H9 (cell line): ENCODE measurements around the gene FTO. TPM values are rescaled to one million over a fixed set of nuclear protein-coding genes. Genes with fewer than 3 reads are reported as not detected.

Experiments
- DNase-seq: peaks from one replicate; pipeline ENCODE4 v3.0.0-alpha.2; 2017
- H2AFZ ChIP-seq: one replicate; pipeline ENCODE4 v1.6.1; 2013; ENCODE audit warnings: mild to moderate bottlenecking, low read length, control low read depth, moderate library complexity
- H2AK5ac ChIP-seq: 2 replicates; pipeline ENCODE4 v1.6.1; 2013; ENCODE audit warnings: low read length, control low read depth, mixed read lengths; ENCODE audit not compliant: insufficient read length
- H2BK120ac ChIP-seq: one replicate; pipeline ENCODE4 v1.6.1; 2013; ENCODE audit warnings: low read depth, mild to moderate bottlenecking, low read length, control low read depth, inconsistent platforms; ENCODE audit not compliant: poor library complexity, severe bottlenecking
- H2BK12ac ChIP-seq: 2 replicates; pipeline ENCODE4 v1.6.1; 2013; ENCODE audit warnings: low read length, control low read depth, mixed read lengths, low read depth; ENCODE audit not compliant: insufficient read length
- H2BK15ac ChIP-seq: 2 replicates; pipeline ENCODE4 v1.6.1; 2013; ENCODE audit warnings: low read depth, low read length, control low read depth
- H2BK20ac ChIP-seq: one replicate; pipeline ENCODE4 v1.6.1; 2013; ENCODE audit warnings: low read depth, mild to moderate bottlenecking, low read length, control low read depth, inconsistent platforms; ENCODE audit not compliant: poor library complexity, severe bottlenecking
- H2BK5ac ChIP-seq: 2 replicates; pipeline ENCODE4 v1.6.1; 2013; ENCODE audit warnings: low read length, control low read depth, mixed read lengths; ENCODE audit not compliant: insufficient read length
- H3K14ac ChIP-seq: 2 replicates; pipeline ENCODE4 v1.6.1; 2013; ENCODE audit warnings: low read length, control low read depth; ENCODE audit not compliant: insufficient read depth
- H3K18ac ChIP-seq: 2 replicates; pipeline ENCODE4 v1.6.1; 2013; ENCODE audit warnings: low read depth, mild to moderate bottlenecking, mixed read lengths, low read length, control low read depth; ENCODE audit not compliant: insufficient read length
- H3K23ac ChIP-seq: 2 replicates; pipeline ENCODE4 v1.6.1; 2013; ENCODE audit warnings: low read length, control low read depth, mixed read lengths, low read depth; ENCODE audit not compliant: insufficient read length
- H3K23me2 ChIP-seq: 2 replicates; pipeline ENCODE4 v1.6.1; 2013; ENCODE audit warnings: low read depth, mild to moderate bottlenecking, mixed read lengths, low read length, control low read depth; ENCODE audit not compliant: insufficient read length, poor library complexity, severe bottlenecking
- H3K27ac ChIP-seq: 2 replicates; pipeline ENCODE4 v1.5.1; 2013; ENCODE audit warnings: low read length, control low read depth, mixed read lengths, low read depth; ENCODE audit not compliant: insufficient read length
- H3K27me3 ChIP-seq: 2 replicates; pipeline ENCODE4 v1.6.1; 2013; ENCODE audit warnings: low read length, control low read depth, inconsistent platforms; ENCODE audit not compliant: insufficient read depth
- H3K4ac ChIP-seq: 2 replicates; pipeline ENCODE4 v1.6.1; 2013; ENCODE audit warnings: low read depth, mild to moderate bottlenecking, control low read depth, inconsistent platforms, low read length, moderate library complexity
- H3K4me1 ChIP-seq: 2 replicates; pipeline ENCODE4 v1.6.1; 2013; ENCODE audit warnings: low read length, control low read depth, inconsistent platforms; ENCODE audit not compliant: insufficient read depth
- H3K4me2 ChIP-seq: 2 replicates; pipeline ENCODE4 v1.6.1; 2013; ENCODE audit warnings: low read length, control low read depth, mixed read lengths; ENCODE audit not compliant: insufficient read length, insufficient read depth
- H3K56ac ChIP-seq: 2 replicates; pipeline ENCODE4 v1.6.1; 2013; ENCODE audit warnings: low read depth, mild to moderate bottlenecking, mixed read lengths, low read length, control low read depth; ENCODE audit not compliant: insufficient read length
- H3K79me1 ChIP-seq: 2 replicates; pipeline ENCODE4 v1.6.1; 2013; ENCODE audit warnings: low read depth, mild to moderate bottlenecking, moderate library complexity, low read length, control low read depth, inconsistent platforms; ENCODE audit not compliant: insufficient read depth, poor library complexity, severe bottlenecking
- H3K79me2 ChIP-seq: 2 replicates; pipeline ENCODE4 v1.6.1; 2013; ENCODE audit warnings: low read length, control low read depth, inconsistent platforms; ENCODE audit not compliant: insufficient read depth
- H3K9ac ChIP-seq: 2 replicates; pipeline ENCODE4 v1.6.1; 2013; ENCODE audit warnings: low read length, control low read depth, mixed read lengths; ENCODE audit not compliant: insufficient read length; ENCODE audit errors: extremely low read depth
- H3K9me3 ChIP-seq: one replicate; pipeline ENCODE4 v1.6.1; 2013; ENCODE audit warnings: low read depth, low read length, inconsistent platforms; ENCODE audit not compliant: control insufficient read depth
- H3T11ph ChIP-seq: one replicate; pipeline ENCODE4 v1.6.1; 2013; ENCODE audit warnings: mild to moderate bottlenecking, low read length, control low read depth, inconsistent platforms
- H4K20me1 ChIP-seq: one replicate; pipeline ENCODE4 v1.6.1; 2013; ENCODE audit not compliant: control insufficient read depth, insufficient read length, insufficient read depth
- H4K5ac ChIP-seq: 2 replicates; pipeline ENCODE4 v1.6.1; 2013; ENCODE audit warnings: low read depth, mild to moderate bottlenecking, mixed read lengths, low read length, control low read depth; ENCODE audit not compliant: insufficient read length
- H4K8ac ChIP-seq: replicated peaks from 2 replicates; pipeline ENCODE4 v1.6.1; 2013; ENCODE audit warnings: low read length, control low read depth, mixed read lengths, low read depth; ENCODE audit not compliant: insufficient read length
- H4K91ac ChIP-seq: 2 replicates; pipeline ENCODE4 v1.6.1; 2013; ENCODE audit warnings: low read depth, mild to moderate bottlenecking, moderate library complexity, mixed read lengths, low read length, control low read depth; ENCODE audit not compliant: insufficient read length
- H3K27ac Mint-ChIP-seq, 3 experiments: 2 replicates in 2 of 3; 3 replicates in 1 of 3; pipeline ENCODE4 v1.8.0; 2020 to 2021; ENCODE audit warnings: mixed read lengths in 3 of 3, mild to moderate bottlenecking in 1 of 3, moderate library complexity in 1 of 3
- H3K27me3 Mint-ChIP-seq: 2 replicates; pipeline ENCODE4 v1.8.0; 2021; ENCODE audit warnings: low read depth, mild to moderate bottlenecking, moderate library complexity, mixed read lengths
- H3K36me3 Mint-ChIP-seq, 3 experiments: 2 replicates in 2 of 3; 3 replicates in 1 of 3; pipeline ENCODE4 v1.8.0; 2020 to 2021; ENCODE audit warnings: low read depth in 3 of 3, mixed read lengths in 3 of 3; ENCODE audit not compliant: insufficient read depth in 1 of 3
- H3K4me1 Mint-ChIP-seq, 2 experiments: 2 replicates each; pipeline ENCODE4 v1.8.0; 2020; ENCODE audit warnings: mixed read lengths in 2 of 2
- H3K4me3 Mint-ChIP-seq, 2 experiments: 2 replicates in 1 of 2; 3 replicates in 1 of 2; pipeline ENCODE4 v1.8.0; 2020 to 2021; ENCODE audit warnings: mild to moderate bottlenecking in 2 of 2, mixed read lengths in 2 of 2, moderate library complexity in 1 of 2
- H3K9me3 Mint-ChIP-seq, 2 experiments: 2 replicates in 1 of 2; 3 replicates in 1 of 2; pipeline ENCODE4 v1.8.0; 2020; ENCODE audit warnings: mild to moderate bottlenecking in 2 of 2, mixed read lengths in 2 of 2, moderate library complexity in 1 of 2
- CTCF ChIP-seq: fragments of 200-600 bp; sonication (generic); conservative IDR thresholded peaks from 3 replicates; pipeline ENCODE4 v1.8.0; 2021; ENCODE audit warnings: antibody characterized with exemption, mild to moderate bottlenecking
- total RNA-seq: library from RNA; stranded (reverse); gene quantifications from 2 replicates; pipeline ENCODE4 v1.2.1, GENCODE V29; 2021

Gene FTO
- total RNA-seq, 1 experiment from 2014 or later: 67.9 TPM

GRCh38 chr16:53672461-53672860 is 31.5 kb upstream of the FTO start:
- H2AK5ac ChIP-seq: no peak overlapping the region
- no peak overlapping the region for H2AFZ ChIP-seq
- no peaks in the 10 kb centered on the region for H4K20me1 ChIP-seq
- H3K27me3 Mint-ChIP-seq: no peaks in the 10 kb centered on the region
- DNase-seq: no peak
- H4K8ac ChIP-seq: no peak overlapping the region
- TF ChIP-seq CTCF: no peak
- peaks cover 4 to 8% of the 10 kb centered on the region in 2 experiments; a peak in 2 of 4 replicates for H3K4me1 Mint-ChIP-seq
- H3K9me3 ChIP-seq: no peaks in the 10 kb centered on the region
- H2BK20ac ChIP-seq: no peak overlapping the region
- H3K36me3 Mint-ChIP-seq: no peaks in the 10 kb centered on the region
- H3K9me3 Mint-ChIP-seq: no peaks in the 10 kb centered on the region
- no peak overlapping the region for H3K56ac ChIP-seq
- H3K79me1 ChIP-seq: no peaks in the 10 kb centered on the region
- H4K5ac ChIP-seq: no peak overlapping the region
- H3K23me2 ChIP-seq: no peaks in the 10 kb centered on the region
- H4K91ac ChIP-seq: no peak overlapping the region
- H3K27ac ChIP-seq: no peak overlapping the region
- H3K9ac ChIP-seq: no peak overlapping the region
- no peak overlapping the region for H2BK5ac ChIP-seq
- H3T11ph ChIP-seq: no peak overlapping the region
- no peak overlapping the region for H3K4me3 Mint-ChIP-seq
- no peak overlapping the region for H3K4ac ChIP-seq
- H3K14ac ChIP-seq: no peak overlapping the region
- no peak overlapping the region for H3K18ac ChIP-seq
- H2BK120ac ChIP-seq: no peak overlapping the region
- no peaks in the 10 kb centered on the region for H3K79me2 ChIP-seq
- H3K27ac Mint-ChIP-seq: no peak overlapping the region
- H3K23ac ChIP-seq: no peak overlapping the region
- H2BK12ac ChIP-seq: no peak overlapping the region
- H3K4me1 ChIP-seq: no peaks in the 10 kb centered on the region
- no peaks in the 10 kb centered on the region for H3K27me3 ChIP-seq
- H2BK15ac ChIP-seq: no peak overlapping the region
- H3K4me2 ChIP-seq: no peak overlapping the region
